Cerebellar cortex (tissue), 1 donor: ENCODE data around the gene TWF2.

ENCODE experiments used
- DNase-seq: peaks from one replicate; pipeline ENCODE4 v3.0.0-alpha.2; 2015; ENCODE audit warnings: low spot score

Gene TWF2

DNA sequence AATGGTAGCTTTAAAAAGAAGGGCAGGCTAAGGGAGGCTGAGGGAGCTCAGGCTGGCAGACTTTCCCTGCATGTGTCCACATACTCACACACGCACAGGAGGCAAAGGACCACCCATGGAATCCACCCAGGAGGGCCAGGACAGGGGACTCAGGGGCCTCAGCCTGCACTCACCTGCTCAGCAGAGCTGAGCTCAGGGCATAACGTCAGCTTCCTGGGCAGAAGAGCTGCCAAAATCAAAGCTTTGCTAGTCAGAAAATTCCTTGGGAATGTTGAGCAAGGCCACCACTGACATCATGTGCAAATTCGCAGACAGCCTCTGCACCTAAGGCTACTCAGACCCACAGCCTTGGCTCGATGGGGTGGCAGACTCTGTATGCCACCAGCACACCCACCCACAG is 57.4 kb downstream of the TWF2 start:
- DNase-seq: no peak
